ENCODE measurements around the gene SETMAR.
"Not testable (repeated sequence)": the region's sequence is repeated elsewhere in the genome, so short reads cannot be mapped to it uniquely, and the experiment has no call there.

The SETMAR gene

GRCh38 chr3:4303187-4304123 is at the start of gene SETMAR:
TSS of gene SETMAR (plus strand) at chr3:4303369. CDS start at chr3:4303371, 2 bp downstream.
- peak; percentile 92 for DNase-seq (ENCODE audit: low spot score)

- no peak for DNase-seq (ENCODE audit: low spot score)
Observed at GRCh38 chr3:4261406-4261805, 41.8 kb upstream of the SETMAR start.

GRCh38 chr3:4264040-4264439 is 39.1 kb upstream of the SETMAR start:
- DNase-seq (ENCODE audit: low spot score): no peak

GRCh38 chr3:4270720-4271119 is 32.4 kb upstream of the SETMAR start:
- DNase-seq (ENCODE audit: low spot score): no peak

GRCh38 chr3:4271834-4272233 is 31.3 kb upstream of the SETMAR start:
- peak; percentile 9 for DNase-seq (ENCODE audit: low spot score)

- no peak for DNase-seq (ENCODE audit: low spot score)
Observed at GRCh38 chr3:4279516-4280105, 23.6 kb upstream of the SETMAR start.

- no peak for DNase-seq (ENCODE audit: low spot score)
Observed at GRCh38 chr3:4281991-4282390, 21.2 kb upstream of the SETMAR start.

GRCh38 chr3:4284865-4285264 is 18.3 kb upstream of the SETMAR start:
- DNase-seq (ENCODE audit: low spot score): no peak

GRCh38 chr3:4289044-4289443 is 14.1 kb upstream of the SETMAR start:
- DNase-seq (ENCODE audit: low spot score): no peak

GRCh38 chr3:4290272-4290893 is 12.8 kb upstream of the SETMAR start:
- DNase-seq (ENCODE audit: low spot score): peak; percentile 32

GRCh38 chr3:4292301-4292700 is 10.9 kb upstream of the SETMAR start:
- no peak for DNase-seq (ENCODE audit: low spot score)

- DNase-seq (ENCODE audit: low spot score): no peak
Observed at GRCh38 chr3:4294616-4295327, 8.4 kb upstream of the SETMAR start.

- not testable (repeated sequence) for DNase-seq (ENCODE audit: low spot score)
Observed at GRCh38 chr3:4296454-4296853, 6.7 kb upstream of the SETMAR start.

- DNase-seq (ENCODE audit: low spot score): no peak
Observed at GRCh38 chr3:4297486-4297885, 5.7 kb upstream of the SETMAR start.

GRCh38 chr3:4302747-4303146 is 422 bp upstream of the SETMAR start:
- DNase-seq (ENCODE audit: low spot score): peak; percentile 5

GRCh38 chr3:4305210-4305609 is 2.0 kb downstream of the SETMAR start:
- DNase-seq (ENCODE audit: low spot score): not testable (repeated sequence)

GRCh38 chr3:4306091-4306490 is 2.9 kb downstream of the SETMAR start:
- no peak for DNase-seq (ENCODE audit: low spot score)

- no peak for DNase-seq (ENCODE audit: low spot score)
Observed at GRCh38 chr3:4306860-4307259, 3.7 kb downstream of the SETMAR start.

GRCh38 chr3:4309491-4310128 is 6.4 kb downstream of the SETMAR start:
- no peak for DNase-seq (ENCODE audit: low spot score)

- DNase-seq (ENCODE audit: low spot score): no peak
Observed at GRCh38 chr3:4310971-4311370, 7.8 kb downstream of the SETMAR start.

- no peak for DNase-seq (ENCODE audit: low spot score)
Observed at GRCh38 chr3:4311496-4311895, 8.3 kb downstream of the SETMAR start.
